OCI-LY1 (cell line): ENCODE results near the gene TLE3.

Experiments
- CTCF ChIP-seq: fragments of 200-600 bp; sonication (generic), shearing (Covaris generic); IDR thresholded peaks from 2 replicates; pipeline ENCODE4 v1.5.1; 2017; ENCODE audit warnings: mild to moderate bottlenecking, antibody characterized with exemption, low read length, moderate library complexity, mixed read lengths
- EZH2 ChIP-seq: fragments of 200-600 bp; sonication (generic), shearing (Covaris generic); IDR thresholded peaks from 2 replicates; pipeline ENCODE4 v1.8.0; 2017; ENCODE audit warnings: borderline replicate concordance, mixed run types, mild to moderate bottlenecking, antibody characterized with exemption, low read length, moderate library complexity, mixed read lengths

- no peak for TF ChIP-seq CTCF
- TF ChIP-seq EZH2 = no peak
Observed at GRCh38 chr15:70080347-70080746, 17.4 kb downstream of the TLE3 start.
